Tibial nerve (tissue), 3 donors: ENCODE data around the gene MACF1.

Experiments used
- CTCF ChIP-seq, 5 experiments: fragments of 200-600 bp in 3 of 5; fragments of 450-650 bp in 2 of 5; sonication (generic) in 3 of 5; IDR thresholded peaks; one replicate each; pipeline ENCODE4 v1.5.1; 2016 to 2019; ENCODE audit warnings: antibody characterized with exemption in 5 of 5, mild to moderate bottlenecking in 3 of 5, moderate library complexity in 2 of 5
- POLR2A ChIP-seq, 2 donors: fragments of 450-650 bp; IDR thresholded peaks; one replicate each; pipeline ENCODE4 v1.6.1; 2017; ENCODE audit warnings: antibody characterized with exemption in 2 of 2, mild to moderate bottlenecking in 2 of 2, moderate library complexity in 2 of 2

DNA sequence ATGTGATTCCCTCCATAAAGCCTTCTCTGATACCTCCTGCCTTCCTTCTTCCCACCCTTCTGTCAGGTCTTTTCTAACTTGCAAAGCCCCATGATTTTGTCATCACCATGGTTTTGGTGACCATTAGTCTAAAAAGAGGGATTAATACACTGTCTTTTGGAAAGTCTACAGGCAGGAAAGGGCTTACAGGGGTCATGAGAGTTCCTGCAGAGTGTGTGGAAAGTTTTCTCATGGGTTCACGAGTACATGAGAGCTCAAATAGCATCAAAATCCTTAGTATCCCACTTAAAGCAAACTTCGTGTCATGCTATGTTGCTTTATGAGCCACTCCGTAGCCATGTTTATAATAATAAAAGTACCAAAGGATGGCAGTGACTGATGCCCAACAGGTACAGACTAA, 200.4 kb downstream of the MACF1 start:
- TF ChIP-seq CTCF (IDR thresholded peaks at IDR 0.05) (no peak), POLR2A (IDR thresholded peaks at IDR 0.05) (no peak)
